GM18867 (cell line): Measurements from ENCODE around the gene DBP.
"Not testable (repeated sequence)": the region's sequence is repeated elsewhere in the genome, so short reads cannot be mapped to it uniquely, and the experiment has no call there.

Experiments
- ATAC-seq: cut with Tn5 transposase; IDR thresholded peaks from one replicate; pipeline ENCODE4 v1.9.1; 2021; ENCODE audit warnings: mild to moderate bottlenecking, moderate library complexity; ENCODE audit not compliant: unreplicated experiment

The DBP gene, protein sequence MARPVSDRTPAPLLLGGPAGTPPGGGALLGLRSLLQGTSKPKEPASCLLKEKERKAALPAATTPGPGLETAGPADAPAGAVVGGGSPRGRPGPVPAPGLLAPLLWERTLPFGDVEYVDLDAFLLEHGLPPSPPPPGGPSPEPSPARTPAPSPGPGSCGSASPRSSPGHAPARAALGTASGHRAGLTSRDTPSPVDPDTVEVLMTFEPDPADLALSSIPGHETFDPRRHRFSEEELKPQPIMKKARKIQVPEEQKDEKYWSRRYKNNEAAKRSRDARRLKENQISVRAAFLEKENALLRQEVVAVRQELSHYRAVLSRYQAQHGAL

DNA sequence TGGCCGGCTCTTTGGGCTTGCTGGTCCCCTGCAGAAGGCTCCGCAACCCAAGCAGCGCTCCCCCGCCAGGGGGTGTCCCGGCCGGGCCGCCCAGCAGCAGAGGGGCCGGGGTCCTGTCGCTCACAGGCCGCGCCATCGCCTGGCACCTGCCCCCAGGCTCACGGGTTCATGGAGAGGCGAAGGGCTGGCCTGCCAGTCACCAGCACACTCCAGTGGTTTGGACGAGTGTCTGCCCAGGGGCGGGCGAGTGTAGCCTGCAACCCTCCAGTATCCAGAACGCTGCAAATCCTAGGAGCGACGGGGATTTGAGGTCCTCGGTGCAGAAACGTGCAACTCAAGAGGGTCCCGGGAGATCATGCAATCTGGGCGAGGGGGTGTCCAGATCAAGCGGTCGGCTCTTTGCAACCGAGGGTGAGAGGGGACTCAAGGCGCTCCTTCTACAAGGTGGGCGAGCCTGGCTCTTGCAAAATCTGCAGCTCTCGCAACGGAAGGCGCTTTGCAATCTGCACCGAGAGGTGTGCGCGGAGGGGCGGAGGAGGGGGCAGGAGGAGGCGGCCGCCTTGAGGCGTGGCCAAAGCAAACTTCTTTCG lies at the start of gene DBP:
TSS of gene DBP (minus strand) at position 521 of the 590 bp plus-strand sequence. CDS start at position 136, 385 bp downstream.
- no peak for ATAC-seq

DNA sequence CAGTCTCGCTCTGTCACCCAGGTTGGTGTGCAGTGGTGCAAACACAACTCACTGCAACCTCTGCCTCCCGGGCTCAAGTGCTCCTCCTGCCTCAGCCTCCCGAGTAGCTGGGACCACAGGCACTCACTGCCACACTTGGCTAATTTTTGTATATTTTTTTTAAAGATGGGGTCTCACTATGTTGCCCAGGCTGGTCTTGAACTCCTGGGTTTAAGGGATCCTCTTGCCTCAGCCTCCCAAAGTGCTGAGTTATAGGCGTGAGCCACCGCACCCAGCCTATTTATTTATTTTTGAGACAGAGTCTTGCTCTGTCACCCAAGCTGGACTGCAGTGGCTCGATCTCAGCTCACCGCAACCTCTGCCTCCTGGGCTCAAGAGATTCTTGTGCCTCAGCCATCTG lies 49.5 kb upstream of the DBP start:
- not testable (repeated sequence) for ATAC-seq

DNA sequence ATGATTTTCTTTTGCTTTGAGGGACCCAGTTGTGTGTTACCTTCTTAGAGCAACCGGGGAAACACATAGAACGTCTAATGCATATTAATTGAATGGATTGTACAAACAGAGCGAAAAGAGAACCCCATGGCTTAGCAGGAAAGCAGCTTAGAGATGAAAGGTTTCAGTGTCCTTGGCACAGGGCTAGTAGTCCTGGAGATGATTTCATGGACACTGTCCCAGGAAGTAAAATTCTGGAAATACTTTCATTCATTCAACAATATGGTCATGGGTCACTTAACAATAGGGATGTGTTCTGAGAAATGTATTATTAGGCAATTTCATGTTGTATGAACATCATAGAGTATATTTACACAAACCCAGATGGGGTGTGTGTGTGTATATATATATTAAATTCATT lies 48.9 kb upstream of the DBP start:
- no peak for ATAC-seq

DNA sequence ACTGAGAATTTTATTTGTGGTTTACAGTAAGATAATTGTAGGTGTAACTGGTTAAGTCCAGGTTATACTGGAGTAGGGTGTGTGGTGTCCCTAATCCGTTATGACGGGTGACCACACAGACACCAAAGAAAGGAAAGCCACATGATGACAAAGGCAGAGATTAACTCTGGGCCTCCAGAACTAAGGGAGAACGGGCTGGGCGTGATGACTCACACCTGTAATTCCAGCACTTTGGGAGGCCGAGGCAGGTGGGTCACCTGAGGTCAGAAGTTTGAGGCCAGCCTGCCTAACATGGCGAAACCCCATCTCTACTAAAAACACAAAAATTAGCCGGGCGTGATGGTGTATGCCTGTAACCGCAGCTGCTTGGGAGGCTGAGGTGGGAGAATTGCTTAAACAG lies 48.4 kb upstream of the DBP start:
- ATAC-seq: no peak

DNA sequence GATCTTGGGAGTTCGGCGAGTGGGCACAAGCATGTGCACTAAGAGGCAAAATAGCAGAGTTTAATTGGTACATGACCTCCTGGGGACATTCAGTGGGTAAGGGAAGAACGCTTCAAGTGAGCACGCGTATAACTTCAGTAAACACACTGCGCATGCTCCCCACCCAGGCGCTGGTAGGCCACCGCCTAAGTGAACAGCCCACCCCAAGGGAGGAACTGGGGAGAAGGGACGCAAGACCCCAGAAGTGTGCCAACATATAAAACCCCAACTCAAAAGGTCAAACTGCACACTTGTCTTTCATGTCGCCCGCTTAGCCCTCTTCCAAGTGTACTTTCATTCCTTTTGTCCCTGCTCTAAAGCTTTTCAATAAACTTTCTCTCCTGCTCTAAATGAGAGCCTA lies 46.2 kb upstream of the DBP start:
- no peak for ATAC-seq

DNA sequence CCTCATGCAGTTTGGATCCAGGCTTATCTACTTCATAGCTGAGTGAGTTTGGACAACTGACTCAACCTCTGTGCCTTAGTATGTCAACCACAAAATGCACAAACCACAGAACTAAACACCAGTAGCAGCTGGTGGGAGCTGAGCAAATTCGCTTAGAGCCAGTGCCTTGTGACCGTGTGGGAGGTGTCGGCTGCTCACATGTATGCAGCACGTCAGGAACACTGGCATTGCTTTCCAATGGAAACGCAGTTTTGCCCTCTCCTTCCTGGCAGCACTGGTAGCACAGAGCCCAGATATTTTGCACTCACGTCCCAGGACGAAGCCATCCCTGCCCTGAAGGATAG lies 43.9 kb upstream of the DBP start:
- ATAC-seq: no peak

DNA sequence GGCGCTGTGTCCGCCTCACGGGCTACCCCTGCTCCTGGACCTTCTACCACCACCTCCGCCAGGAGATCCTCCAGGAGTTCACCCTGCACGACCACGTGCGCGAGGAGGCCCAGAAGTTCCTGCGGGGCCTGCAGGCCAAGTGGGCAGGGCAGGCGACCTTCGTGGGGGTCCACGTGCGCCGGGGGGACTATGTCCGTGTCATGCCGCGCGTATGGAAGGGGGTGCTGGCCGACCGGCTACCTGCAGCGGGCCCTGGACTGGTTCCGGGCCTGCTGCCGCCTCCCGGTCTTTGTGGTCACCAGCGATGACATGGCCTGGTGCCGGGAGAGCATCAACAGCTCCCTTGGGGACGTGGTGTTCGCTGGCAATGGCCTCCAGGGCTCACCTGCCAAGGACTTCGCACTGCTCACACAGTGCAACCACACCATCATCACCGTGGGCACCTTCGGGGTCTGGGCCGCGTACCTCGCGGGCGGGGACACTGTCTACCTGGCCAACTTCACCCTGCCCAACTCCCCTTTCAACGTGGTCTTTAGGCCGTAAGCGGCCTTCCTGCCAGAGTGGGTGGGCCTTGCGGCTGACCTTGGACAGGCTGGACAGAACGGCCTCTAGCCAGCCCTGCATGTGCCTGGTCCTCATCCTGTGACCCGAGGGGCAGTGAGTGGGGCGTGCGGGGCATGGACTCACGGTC lies 43.4 kb upstream of the DBP start:
- ATAC-seq: no peak

DNA sequence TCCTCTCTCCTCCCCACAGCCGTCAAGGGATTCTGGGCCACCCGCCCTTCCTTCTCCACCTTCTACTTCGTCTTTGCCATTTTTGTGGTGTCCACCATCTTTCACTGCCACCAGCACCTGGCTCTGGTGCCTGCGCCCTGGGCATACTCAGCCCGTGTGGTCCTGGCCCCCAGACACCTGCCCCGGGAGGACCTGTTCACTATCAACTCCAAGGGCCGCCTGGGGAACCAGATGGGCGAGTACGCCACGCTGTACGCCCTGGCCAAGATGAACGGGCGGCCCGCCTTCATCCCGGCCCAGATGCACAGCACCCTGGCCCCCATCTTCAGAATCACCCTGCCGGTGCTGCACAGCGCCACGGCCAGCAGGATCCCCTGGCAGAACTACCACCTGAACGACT lies 42.8 kb upstream of the DBP start:
- not testable (repeated sequence) for ATAC-seq

DNA sequence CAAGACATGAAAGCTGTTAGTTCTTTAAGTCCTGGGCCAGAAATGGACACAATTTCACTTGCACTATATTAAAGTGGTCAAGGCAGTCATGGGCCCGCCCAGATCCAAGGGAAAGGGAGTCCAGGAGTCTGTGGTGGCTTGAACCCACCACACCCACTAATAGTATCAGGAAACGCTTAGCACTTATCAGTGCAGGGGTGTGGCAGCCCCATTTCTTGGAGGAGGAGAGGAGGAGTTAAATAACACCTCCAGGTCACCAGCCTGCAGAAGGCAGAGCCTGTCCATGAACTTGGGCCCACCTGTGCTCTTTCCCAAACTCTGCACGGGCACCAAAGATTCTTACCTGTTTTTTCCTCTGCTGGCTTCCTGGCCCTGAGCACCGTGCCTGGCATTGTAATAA lies 41.0 kb upstream of the DBP start:
- ATAC-seq: no peak

DNA sequence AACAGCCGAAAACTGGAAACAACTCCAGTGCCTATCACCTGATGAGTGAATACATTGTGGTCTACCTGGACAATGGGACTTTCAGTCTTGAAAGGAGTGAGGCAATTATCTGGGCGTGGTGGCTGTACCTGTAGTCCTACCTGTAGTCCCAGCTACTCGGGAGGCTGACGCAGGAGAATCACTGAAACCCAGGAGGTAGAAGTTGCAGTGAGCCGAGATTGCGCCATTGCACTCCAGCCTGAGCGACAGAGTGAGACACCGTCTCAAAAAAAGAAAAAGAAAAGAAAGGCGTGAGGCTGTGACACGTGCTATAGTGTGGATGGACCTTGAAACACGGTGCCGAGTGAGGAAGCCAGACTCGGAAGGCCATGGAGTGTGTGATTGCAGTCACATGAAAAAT lies 39.7 kb upstream of the DBP start:
- ATAC-seq: no peak

DNA sequence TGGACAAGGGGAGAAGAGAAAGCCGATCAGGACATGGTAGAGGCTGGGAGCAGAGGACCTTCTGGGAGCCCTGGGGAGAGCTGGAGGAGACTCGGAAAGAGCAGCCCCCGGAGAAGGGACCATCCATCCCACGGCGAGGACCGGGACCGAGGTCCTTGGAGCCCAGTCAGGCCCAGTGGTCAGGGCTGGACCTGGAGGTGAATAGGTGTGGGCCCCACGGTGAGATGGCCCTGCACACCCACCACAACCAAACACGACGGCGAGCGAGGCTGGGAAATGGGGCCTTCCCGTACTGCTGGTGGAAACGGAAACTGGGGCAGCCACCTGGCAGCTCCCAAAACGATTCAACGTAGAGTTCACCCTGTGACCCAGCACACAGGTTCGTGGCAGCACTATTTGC lies 39.3 kb upstream of the DBP start:
- no peak for ATAC-seq

DNA sequence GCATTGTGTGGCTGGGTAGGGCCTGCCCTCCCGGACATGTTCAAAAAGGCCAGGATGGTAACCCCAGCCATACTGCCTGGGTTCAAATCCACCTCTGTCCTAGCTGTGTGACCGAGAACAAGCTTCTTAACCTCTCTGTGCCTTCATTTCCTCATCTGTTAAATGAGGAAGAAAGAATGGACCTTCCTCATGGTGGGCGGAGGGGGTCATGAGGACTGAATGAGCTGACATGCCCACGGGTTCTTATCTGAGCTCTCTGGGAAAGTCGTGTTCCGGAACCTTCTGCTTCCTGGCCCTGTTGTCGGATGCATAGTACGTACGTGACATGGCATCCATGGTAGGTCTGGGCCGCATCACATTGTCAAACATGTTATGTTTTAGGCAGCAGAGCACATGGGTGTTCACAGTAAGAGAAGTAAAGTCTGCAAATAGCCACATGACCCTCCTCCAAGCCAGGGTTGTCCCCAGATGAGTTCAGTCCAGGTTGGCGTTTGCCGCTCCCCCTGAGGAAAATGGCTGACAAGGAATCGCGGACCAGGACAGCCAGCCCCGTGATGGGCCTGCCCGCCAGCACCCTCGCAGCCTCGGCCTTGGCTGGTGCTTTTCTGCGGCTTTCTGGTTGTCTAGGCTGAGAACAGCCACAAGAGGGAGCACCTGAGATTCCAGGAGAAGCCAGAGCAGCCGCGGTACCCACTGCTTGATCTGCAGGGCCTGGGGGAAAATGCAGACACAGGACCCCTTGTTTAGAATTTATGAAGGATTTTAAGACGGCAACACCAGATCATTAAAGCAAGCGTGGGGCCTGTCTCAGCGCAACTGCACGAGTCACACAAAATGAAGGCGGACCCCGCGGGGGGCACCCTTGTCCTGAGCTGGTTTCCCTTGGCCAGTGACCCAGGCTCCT lies 38.0 kb upstream of the DBP start:
- ATAC-seq: no peak

DNA sequence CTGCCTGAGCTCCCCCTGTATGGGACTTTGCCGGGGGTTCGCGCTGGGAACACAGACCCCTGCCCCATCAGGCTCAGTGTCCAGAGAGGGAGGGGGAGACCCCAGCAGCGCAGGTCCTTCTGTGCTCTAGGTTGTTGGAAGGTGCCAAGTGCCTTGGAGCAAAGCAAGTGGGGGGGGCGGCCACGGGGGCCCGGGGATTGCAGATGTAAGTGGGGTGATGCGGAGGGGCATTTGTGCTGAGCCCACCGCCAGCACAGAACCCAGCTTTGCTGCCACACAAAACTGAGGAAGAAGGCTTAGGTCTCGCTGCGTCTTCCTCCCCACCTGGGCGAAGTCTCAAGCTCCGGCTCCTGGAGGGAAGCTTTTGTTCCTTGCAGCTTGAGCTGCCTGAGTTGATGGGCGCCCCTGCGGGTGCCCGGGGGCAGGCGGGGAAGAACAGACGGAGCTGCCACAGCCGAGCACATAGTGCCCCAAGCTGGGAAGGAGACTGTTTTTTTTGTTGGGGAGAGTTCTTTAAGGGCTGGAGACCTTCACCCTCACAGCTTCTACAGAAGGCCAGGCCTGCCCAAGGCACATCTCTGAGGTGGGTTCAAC lies 37.1 kb upstream of the DBP start:
- ATAC-seq: no peak

DNA sequence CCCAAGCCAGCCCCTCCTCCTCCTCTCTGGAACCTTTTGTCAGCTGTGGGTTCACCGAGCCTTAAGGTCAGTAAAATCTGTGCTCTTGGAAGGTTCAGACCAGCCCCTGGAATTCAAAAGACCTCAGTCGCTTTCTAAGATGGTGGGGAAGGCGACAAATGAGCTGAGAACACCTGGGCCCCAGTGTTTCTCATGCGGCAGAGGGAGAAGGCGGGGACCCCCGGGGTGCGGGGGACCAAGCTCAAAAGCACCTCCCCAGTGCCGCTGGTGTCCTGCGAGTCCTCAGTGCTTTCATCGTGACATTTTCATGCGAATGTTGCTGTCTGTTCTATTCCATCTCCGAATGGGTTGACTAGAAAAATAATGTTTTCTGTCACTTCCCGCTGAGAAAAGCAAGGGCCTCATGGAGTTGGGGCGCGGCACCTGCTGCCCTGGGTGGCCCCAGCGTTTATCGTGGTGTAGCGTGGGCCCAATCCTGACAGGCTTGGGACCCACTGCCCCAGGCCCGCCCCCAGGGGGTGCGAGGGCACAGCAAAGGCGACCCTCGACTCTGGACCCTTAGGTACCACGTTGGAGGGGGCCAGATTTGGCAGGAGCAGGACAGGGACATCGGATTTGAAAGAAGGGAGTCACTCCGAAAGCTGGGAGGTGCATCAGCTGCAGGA lies 36.4 kb upstream of the DBP start:
- no peak for ATAC-seq

DNA sequence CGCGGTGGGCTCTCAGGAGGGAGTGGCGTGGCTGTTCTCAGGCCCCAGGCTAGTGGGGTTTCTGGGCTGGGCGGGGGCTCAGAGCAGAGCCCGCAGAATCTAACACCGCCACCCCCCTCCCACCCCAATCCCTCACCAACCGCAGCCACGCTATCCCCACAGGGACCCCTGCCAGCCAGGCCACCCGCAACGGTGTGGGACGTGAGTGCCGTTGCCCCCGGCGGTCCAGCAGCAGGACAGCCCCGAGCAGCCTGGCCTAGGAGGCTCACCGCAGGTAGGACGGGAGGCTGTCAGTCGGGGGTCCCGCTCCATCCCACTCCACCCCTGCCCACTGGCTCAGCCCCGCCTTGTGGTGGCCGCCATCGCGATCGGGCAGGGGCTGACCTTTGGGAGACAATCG lies 35.8 kb upstream of the DBP start, which contains the start of gene NTN5:
TSS of gene NTN5 (minus strand) at position 24 of the 400 bp plus-strand sequence. CDS start 2,031 bp downstream, outside the sequence.
- no peak for ATAC-seq

DNA sequence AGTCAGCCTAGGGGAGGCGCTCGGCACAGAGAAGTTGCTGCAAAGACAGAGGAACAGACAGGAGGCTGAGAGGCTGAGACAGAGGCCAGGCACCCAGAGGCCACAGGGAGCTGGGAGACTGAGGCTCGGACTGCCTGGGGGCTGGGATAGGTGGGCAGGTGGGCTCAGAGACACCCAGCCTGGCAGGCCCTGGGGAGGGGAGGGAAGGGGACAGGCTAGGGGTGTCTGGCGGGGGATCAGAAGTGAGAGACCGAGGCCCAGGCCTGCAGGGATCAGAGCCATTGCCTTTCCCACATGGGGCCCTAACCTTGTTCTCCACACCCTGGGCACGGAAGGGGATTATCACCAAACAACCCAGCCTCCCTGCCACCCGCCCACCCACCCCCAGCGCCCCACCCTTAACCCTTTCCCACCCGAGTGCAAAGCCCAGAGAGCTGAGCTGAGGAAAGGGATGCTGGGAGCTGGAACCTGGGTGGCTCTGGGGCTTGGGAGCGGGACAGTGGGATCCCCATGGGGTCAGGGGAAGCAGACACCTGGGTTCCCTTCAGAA lies 34.3 kb upstream of the DBP start:
- no peak for ATAC-seq

DNA sequence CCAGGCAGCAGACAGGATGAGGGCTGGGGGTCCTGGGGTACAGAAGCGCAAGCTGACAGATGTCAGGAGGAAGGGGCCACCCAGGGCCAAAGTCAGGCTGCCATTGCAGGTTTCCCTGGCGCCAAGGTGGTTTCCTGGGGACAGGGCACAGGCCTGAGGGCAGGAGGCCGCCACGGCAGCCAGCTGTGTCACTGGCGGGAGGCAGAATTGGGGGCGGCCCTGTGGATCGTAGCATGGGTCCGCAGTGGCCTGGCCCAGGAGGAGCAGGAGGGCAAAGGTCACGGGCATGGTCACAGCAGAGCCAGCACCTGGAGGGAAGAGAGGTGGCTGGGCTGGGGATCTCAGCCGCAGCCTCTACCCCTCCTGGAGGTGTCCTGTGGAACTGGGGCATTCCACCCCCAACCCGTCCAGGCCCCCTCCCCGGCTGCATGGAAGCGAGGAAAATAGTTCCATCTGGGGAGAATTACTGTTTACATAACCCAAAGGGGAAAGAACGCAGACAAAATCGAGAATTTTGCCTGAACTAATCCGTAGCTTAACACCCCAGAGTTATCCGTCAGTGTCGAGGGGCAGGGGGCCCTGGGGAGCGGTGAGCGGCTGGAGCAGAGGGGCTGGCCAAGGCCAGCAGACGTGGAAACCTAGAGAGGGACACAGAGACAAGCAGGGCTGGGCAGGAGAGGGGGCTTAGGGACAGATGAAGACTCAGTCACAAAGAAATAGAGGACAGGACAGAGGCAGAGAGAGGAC lies 33.7 kb upstream of the DBP start:
- no peak for ATAC-seq

DNA sequence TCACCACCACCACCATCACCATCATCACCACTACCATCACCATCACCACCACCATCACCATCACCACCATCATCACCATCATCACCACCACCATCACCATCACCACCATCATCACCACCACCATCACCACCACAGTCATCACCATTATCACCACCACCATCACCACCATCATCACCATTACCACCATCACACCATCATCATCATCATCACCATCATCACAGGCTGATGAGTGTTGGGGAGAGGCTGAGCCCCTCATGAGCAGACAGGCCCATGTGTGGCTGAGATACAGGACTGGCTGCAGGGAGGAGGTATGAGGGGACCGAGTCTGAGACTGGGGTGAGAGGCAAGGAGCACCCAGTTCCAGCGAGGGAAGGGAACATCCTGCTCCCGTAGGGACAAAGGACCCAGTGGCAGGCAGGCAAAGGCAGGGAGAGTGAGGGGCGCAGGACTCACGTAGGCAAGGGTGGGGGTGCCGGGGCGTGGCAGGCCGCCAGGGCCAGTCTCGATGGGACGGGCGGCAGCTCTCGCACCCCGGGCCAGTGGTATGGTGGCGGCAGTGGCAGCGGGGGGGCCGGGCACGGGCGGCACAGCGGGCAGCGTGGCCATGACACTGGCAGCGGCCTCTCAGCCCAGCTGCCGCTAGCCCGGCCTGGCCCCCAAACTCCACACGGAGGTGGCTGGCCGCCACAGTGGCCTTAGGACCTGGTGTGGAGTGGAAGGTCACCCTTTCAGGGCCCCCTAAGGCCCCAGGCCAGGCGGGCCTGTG lies 32.9 kb upstream of the DBP start:
- no peak for ATAC-seq

DNA sequence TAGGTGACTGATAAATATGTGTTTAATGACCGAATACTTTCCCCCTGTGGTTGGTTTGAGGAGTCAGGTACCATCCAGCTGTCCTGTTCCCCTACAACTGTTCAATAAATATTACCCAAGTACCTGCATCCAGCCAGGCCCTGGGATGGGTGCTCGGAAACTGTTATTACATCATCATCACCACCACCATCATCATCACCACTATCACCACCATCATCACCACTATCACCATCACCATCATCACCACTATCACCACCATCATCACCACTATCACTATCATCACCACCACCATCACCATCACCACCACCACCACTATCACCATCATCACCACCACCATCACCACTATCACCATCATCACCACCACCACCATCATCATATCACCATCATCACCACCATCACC lies 31.6 kb upstream of the DBP start:
- no peak for ATAC-seq
